WERI-Rb-1 (cell line): Measurements from ENCODE around the gene EHMT2.

Experiments
- DNase-seq: peaks from one replicate; pipeline ENCODE4 v3.0.0-alpha.2; 2020
- H3K27ac ChIP-seq: fragments of 250-450 bp; sonication (Bioruptor Pico); 2 replicates; pipeline ENCODE4 v1.5.1; 2020; ENCODE audit warnings: mild to moderate bottlenecking, moderate library complexity
- H3K27me3 ChIP-seq: fragments of 250-450 bp; sonication (Bioruptor Pico); 2 replicates; pipeline ENCODE4 v1.5.1; 2021; ENCODE audit warnings: mild to moderate bottlenecking, low read depth, moderate library complexity; ENCODE audit not compliant: insufficient read depth, severe bottlenecking
- H3K36me3 ChIP-seq: fragments of 250-450 bp; sonication (Bioruptor Pico); 2 replicates; pipeline ENCODE4 v1.5.1; 2020; ENCODE audit warnings: mild to moderate bottlenecking, moderate library complexity
- H3K4me3 ChIP-seq: 2 replicates; pipeline ENCODE4 v1.5.1; 2011; ENCODE audit warnings: low read depth, mild to moderate bottlenecking, control low read depth, low read length
- H3K9me3 ChIP-seq: fragments of 250-450 bp; sonication (Bioruptor Pico); 2 replicates; pipeline ENCODE4 v1.5.1; 2021; ENCODE audit warnings: mild to moderate bottlenecking, moderate library complexity; ENCODE audit not compliant: severe bottlenecking
- TF ChIP-seq, protein P1 (sequence below): IDR thresholded peaks from 2 replicates; pipeline ENCODE4 v1.5.1; 2011; ENCODE audit warnings: low read depth, mild to moderate bottlenecking, control low read depth, inconsistent platforms, low read length

Gene EHMT2

DNA sequence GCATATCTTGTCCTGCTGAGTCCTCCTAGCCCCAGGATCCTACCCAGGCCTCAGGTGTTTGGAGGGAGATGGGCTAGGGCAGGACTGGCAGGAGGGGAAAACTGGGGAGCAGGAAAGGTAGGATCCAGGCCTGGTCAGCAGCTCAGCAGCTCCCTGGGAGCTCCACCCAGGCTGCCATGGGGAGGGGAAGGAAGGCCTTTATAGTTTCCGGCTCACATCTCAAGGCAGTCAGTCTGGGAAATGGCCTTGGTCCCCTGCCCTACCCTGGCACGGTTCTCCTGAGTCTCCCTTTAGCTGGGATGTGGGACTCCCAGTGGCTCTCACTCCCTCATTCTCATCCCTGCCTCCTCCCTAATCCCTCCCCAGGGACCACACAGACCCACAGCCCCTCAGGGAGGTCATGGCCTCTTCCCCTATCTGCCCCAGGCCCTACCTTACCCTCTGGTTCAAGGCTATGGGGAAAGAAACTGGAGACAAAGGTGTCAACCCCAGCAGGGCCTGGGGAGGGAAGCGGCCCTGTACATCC lies 20.3 kb downstream of the EHMT2 start:
- Histone ChIP-seq H3K27ac (no peak overlapping the region), H3K9me3 (no peaks in the 10 kb centered on the region), H3K27me3 (no peaks in the 10 kb centered on the region), H3K36me3 (peaks cover 32% of the 10 kb centered on the region), H3K4me3 (no peak overlapping the region)
- TF ChIP-seq, protein P1, sequence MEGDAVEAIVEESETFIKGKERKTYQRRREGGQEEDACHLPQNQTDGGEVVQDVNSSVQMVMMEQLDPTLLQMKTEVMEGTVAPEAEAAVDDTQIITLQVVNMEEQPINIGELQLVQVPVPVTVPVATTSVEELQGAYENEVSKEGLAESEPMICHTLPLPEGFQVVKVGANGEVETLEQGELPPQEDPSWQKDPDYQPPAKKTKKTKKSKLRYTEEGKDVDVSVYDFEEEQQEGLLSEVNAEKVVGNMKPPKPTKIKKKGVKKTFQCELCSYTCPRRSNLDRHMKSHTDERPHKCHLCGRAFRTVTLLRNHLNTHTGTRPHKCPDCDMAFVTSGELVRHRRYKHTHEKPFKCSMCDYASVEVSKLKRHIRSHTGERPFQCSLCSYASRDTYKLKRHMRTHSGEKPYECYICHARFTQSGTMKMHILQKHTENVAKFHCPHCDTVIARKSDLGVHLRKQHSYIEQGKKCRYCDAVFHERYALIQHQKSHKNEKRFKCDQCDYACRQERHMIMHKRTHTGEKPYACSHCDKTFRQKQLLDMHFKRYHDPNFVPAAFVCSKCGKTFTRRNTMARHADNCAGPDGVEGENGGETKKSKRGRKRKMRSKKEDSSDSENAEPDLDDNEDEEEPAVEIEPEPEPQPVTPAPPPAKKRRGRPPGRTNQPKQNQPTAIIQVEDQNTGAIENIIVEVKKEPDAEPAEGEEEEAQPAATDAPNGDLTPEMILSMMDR = no peak
- DNase-seq = no peak

DNA sequence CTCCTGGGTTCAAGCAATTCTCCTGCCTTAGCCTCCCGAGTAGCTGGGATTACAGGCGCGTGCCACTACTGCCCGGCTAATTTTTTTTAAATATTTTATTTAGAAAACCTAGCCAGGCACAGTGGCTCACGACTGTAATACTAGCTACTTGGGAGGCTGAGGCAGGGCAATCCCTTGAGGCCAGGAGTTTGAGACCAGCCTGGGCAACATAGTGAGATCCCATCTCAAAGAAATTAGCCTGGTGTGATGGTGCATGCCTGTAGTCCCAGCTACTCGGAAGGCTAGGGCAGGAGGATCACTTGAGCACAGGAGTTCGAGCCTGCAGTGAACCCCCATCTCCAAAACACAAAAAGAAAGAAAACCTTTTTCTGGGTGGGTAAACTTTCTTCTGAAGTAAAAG lies 21.1 kb downstream of the EHMT2 start:
- Histone ChIP-seq H3K27me3 (no peaks in the 10 kb centered on the region), H3K9me3 (no peaks in the 10 kb centered on the region), H3K4me3 (no peak overlapping the region), H3K27ac (no peak overlapping the region), H3K36me3 (peaks cover 24% of the 10 kb centered on the region)
- TF ChIP-seq, protein P1 = no peak
- DNase-seq = no peak

DNA sequence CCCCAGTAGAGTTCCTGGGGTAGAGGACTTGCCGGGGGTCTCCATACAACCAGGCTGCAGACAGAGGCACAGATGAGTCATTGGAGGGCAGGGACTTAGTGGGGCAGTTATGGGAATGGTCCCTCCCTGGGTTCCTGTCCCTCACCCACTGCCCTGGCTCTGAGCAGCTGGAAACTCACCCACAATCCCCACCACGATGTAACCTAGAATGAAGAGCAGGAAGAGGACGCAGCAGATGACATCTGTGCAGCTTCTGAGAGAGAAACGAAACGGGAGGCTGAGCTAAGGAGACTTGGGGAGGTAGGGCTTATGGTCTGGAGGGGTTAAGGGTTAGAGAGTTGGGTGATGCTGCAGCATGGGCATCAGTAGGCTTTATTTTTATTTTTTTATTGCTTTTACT lies 21.6 kb downstream of the EHMT2 start:
- H3K27ac ChIP-seq = no peak overlapping the region
- TF ChIP-seq, protein P1 = no peak
- H3K27me3 ChIP-seq = no peaks in the 10 kb centered on the region

DNA sequence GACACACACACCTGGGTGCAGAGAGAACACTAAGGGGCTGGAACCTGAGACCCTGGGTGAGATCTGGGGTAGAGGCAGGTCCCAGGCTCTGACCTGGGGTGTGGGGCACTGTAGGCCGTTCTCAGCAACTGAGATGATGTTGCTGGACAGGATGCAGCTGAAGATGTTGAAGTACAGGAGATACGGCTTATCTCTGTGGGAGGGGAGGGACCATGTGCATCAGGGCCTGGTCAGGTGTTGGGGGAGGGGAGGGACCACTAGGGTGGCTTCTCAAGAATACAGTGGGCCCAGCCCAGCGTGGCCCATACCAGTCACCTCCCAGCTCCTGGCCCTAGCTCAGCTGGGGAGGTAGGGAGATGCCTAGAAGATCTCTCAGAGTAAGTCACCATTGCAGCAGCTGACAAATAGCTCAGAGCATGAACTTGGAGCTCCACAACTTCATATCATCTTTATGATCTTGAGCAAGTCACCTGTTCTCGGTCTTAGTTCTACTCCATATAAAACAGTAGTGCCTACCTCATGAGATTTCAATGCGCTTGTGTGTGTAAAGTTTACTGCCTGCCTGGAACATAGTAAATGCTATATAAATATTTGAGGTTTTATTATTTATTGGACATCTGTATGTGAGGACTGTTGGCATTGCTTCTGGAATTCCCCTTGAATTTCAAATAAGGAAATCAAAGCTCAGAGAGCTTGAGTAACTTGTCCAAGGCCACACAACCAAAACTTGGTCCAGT lies 22.5 kb downstream of the EHMT2 start:
- no peak for DNase-seq
- H3K27me3 ChIP-seq = no peaks in the 10 kb centered on the region
- H3K36me3 ChIP-seq = peaks cover 10% of the 10 kb centered on the region
- H3K4me3 ChIP-seq = no peak overlapping the region
- no peaks in the 10 kb centered on the region for H3K9me3 ChIP-seq
- TF ChIP-seq, protein P1 = no peak
- H3K27ac ChIP-seq = no peak overlapping the region

More for the DNA sequence above, 21.6 kb downstream of the EHMT2 start:
- no peak for DNase-seq
- Histone ChIP-seq H3K4me3 (no peak overlapping the region), H3K36me3 (peaks cover 19% of the 10 kb centered on the region), H3K9me3 (no peaks in the 10 kb centered on the region)

DNA sequence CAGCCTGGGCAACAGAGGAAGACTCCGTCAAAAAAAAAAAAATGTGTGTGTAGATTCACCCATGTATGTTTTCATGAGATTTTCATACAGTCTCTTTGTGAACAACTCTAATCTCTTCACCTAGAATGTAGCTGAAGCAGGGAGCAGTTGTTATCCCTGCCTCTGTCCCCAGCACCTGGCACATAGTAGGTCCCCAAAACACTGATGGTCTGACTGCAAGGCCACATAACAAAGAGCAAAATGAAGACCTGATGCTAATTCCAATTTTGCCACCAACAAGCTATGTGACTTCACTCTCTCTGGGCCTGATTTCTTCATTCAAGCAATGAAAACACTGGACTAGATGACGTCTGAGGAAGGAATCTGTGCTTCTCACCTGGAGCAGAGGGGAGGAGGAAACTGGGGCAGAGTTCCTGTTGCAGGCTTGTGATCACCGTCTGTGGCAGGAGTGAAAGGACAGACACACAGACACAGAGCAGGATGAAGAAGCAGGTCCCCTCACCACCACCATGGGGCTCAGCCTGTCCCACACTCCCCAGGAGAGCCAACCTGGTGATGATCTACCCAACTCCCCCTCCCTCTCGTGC lies 23.3 kb downstream of the EHMT2 start:
- TF ChIP-seq, protein P1 = no peak
- no peak for DNase-seq
- H3K9me3 ChIP-seq = no peaks in the 10 kb centered on the region
- H3K4me3 ChIP-seq = no peak overlapping the region
- peaks cover 2% of the 10 kb centered on the region for H3K36me3 ChIP-seq
- H3K27ac ChIP-seq = no peak overlapping the region
- no peaks in the 10 kb centered on the region for H3K27me3 ChIP-seq
